ENCODE measurements around the gene TTC7B.

TTC7B gene

GRCh38 chr14:90656973-90657372, 159.3 kb downstream of the TTC7B start:
- no peak for DNase-seq (ENCODE audit: low read depth)
- H3K4me3 ChIP-seq (ENCODE audit: low read depth, low read length), result no peak overlapping the region
- no peak for TF ChIP-seq CTCF (IDR thresholded peaks at IDR 0.05; ENCODE audit: low read depth, low read length, missing control alignments)
- in situ Hi-C loops (cut with HindIII; ENCODE audit: low sequenced_read_pairs), result no loop called here

- no peak for DNase-seq (ENCODE audit: low read depth)
- no peak overlapping the region for H3K4me3 ChIP-seq (ENCODE audit: low read depth, low read length)
- TF ChIP-seq CTCF (IDR thresholded peaks at IDR 0.05; ENCODE audit: low read depth, low read length, missing control alignments), result no peak
- in situ Hi-C loops (cut with HindIII; ENCODE audit: low sequenced_read_pairs), result no loop called here
These were observed 160.4 kb downstream of the TTC7B start for GRCh38 chr14:90655829-90656228.

- no peak for TF ChIP-seq CTCF (IDR thresholded peaks at IDR 0.05; ENCODE audit: low read depth, low read length, missing control alignments)
- H3K4me3 ChIP-seq (ENCODE audit: low read depth, low read length), result no peak overlapping the region
- in situ Hi-C loops (cut with HindIII; ENCODE audit: low sequenced_read_pairs), result no loop called here
- peak; percentile 27 for DNase-seq (ENCODE audit: low read depth)
These were observed 161.4 kb downstream of the TTC7B start for GRCh38 chr14:90654831-90655276.

- H3K4me3 ChIP-seq (ENCODE audit: low read depth, low read length), result no peak overlapping the region
- TF ChIP-seq CTCF (IDR thresholded peaks at IDR 0.05; ENCODE audit: low read depth, low read length, missing control alignments), result no peak
- in situ Hi-C loops (cut with HindIII; ENCODE audit: low sequenced_read_pairs), result no loop called here
- DNase-seq (ENCODE audit: low read depth), result no peak
These were observed 163.6 kb downstream of the TTC7B start for GRCh38 chr14:90652626-90653025.

- in situ Hi-C loops (cut with HindIII; ENCODE audit: low sequenced_read_pairs), result no loop called here
- no peak for DNase-seq (ENCODE audit: low read depth)
- no peak for TF ChIP-seq CTCF (IDR thresholded peaks at IDR 0.05; ENCODE audit: low read depth, low read length, missing control alignments)
- H3K4me3 ChIP-seq (ENCODE audit: low read depth, low read length), result no peak overlapping the region
These were observed 164.2 kb downstream of the TTC7B start for GRCh38 chr14:90651976-90652560.

GRCh38 chr14:90651271-90651804, 164.9 kb downstream of the TTC7B start:
- TF ChIP-seq CTCF (IDR thresholded peaks at IDR 0.05; ENCODE audit: low read depth, low read length, missing control alignments), result no peak
- in situ Hi-C loops (cut with HindIII; ENCODE audit: low sequenced_read_pairs), result no loop called here
- no peak overlapping the region for H3K4me3 ChIP-seq (ENCODE audit: low read depth, low read length)

More at GRCh38 chr14:90651271-90651804, 164.9 kb downstream of the TTC7B start:
- DNase-seq (ENCODE audit: low read depth), result no peak
